ENCODE measurements around the gene NELL2.

Gene NELL2

DNA sequence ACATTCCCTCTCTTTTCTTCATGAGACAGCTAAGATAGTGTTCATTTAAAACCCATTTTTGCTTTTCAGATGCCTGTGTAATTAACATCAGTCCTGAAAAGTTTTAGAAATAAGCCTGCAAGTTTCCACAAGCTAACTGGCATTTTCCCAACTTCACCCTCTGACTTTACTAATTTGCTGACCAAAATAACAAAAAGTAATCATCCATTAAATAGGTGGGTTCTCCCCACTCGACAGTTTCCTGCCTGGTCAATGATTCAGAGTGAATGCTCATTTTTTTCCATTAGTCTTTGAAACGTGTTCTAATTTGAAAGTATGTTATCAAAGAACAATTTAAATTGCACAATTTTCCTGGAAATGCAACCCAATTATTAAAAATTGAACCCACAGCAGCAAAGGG is 23.6 kb downstream of the NELL2 start:
- Histone ChIP-seq H3K27ac (replicated peaks) (no peak overlapping the region), H3K4me3 (replicated peaks; ENCODE audit: insufficient read depth, low read length) (no peak overlapping the region), H3K27me3 (ENCODE audit: insufficient read depth, poor library complexity, severe bottlenecking) (peaks cover 2% of the 10 kb centered on the region)
- TF ChIP-seq SPI1 (IDR thresholded peaks at IDR 0.05; ENCODE audit: borderline replicate concordance, low read depth) (no peak), POLR2AphosphoS5 (IDR thresholded peaks at IDR 0.05; ENCODE audit: low read depth) (no peak), GABPA (IDR thresholded peaks at IDR 0.05; ENCODE audit: low read depth) (no peak)
- TF ChIP-seq, protein P1, sequence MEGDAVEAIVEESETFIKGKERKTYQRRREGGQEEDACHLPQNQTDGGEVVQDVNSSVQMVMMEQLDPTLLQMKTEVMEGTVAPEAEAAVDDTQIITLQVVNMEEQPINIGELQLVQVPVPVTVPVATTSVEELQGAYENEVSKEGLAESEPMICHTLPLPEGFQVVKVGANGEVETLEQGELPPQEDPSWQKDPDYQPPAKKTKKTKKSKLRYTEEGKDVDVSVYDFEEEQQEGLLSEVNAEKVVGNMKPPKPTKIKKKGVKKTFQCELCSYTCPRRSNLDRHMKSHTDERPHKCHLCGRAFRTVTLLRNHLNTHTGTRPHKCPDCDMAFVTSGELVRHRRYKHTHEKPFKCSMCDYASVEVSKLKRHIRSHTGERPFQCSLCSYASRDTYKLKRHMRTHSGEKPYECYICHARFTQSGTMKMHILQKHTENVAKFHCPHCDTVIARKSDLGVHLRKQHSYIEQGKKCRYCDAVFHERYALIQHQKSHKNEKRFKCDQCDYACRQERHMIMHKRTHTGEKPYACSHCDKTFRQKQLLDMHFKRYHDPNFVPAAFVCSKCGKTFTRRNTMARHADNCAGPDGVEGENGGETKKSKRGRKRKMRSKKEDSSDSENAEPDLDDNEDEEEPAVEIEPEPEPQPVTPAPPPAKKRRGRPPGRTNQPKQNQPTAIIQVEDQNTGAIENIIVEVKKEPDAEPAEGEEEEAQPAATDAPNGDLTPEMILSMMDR (IDR thresholded peaks at IDR 0.05; ENCODE audit: insufficient read depth, low read length): no peak
- TF ChIP-seq, protein P2, sequence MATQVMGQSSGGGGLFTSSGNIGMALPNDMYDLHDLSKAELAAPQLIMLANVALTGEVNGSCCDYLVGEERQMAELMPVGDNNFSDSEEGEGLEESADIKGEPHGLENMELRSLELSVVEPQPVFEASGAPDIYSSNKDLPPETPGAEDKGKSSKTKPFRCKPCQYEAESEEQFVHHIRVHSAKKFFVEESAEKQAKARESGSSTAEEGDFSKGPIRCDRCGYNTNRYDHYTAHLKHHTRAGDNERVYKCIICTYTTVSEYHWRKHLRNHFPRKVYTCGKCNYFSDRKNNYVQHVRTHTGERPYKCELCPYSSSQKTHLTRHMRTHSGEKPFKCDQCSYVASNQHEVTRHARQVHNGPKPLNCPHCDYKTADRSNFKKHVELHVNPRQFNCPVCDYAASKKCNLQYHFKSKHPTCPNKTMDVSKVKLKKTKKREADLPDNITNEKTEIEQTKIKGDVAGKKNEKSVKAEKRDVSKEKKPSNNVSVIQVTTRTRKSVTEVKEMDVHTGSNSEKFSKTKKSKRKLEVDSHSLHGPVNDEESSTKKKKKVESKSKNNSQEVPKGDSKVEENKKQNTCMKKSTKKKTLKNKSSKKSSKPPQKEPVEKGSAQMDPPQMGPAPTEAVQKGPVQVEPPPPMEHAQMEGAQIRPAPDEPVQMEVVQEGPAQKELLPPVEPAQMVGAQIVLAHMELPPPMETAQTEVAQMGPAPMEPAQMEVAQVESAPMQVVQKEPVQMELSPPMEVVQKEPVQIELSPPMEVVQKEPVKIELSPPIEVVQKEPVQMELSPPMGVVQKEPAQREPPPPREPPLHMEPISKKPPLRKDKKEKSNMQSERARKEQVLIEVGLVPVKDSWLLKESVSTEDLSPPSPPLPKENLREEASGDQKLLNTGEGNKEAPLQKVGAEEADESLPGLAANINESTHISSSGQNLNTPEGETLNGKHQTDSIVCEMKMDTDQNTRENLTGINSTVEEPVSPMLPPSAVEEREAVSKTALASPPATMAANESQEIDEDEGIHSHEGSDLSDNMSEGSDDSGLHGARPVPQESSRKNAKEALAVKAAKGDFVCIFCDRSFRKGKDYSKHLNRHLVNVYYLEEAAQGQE (IDR thresholded peaks at IDR 0.05; ENCODE audit: insufficient replicate concordance, low read depth): no peak
- DNase-seq (ENCODE audit: low read depth in 1 of 2, low spot score in 1 of 2): no peak

DNA sequence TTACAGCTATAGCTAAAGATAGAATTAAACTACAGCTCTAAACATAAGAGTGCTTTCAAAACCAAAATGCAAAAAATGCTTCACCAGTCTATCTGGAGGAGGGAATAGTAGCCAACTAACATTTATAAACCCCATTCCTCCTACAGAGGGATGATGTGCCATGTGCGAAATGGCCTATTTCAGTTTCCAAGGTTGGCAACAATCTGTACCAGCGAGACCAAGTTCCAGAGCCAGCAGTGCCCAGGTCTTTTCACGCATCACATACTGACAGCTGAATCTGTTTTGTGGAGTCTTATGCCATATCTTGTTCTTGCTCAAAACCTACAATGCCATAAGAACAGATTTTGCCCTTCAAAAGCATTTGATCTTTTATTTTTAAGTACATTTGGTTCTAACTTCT is 24.5 kb downstream of the NELL2 start:
- DNase-seq (ENCODE audit: low read depth in 1 of 2, low spot score in 1 of 2): no peak
- H3K27ac ChIP-seq (replicated peaks): no peak overlapping the region
- H3K27me3 ChIP-seq (ENCODE audit: insufficient read depth, poor library complexity, severe bottlenecking): peaks cover 2% of the 10 kb centered on the region
- no peak overlapping the region for H3K4me3 ChIP-seq (replicated peaks; ENCODE audit: insufficient read depth, low read length)
- TF ChIP-seq, protein P2 (IDR thresholded peaks at IDR 0.05; ENCODE audit: insufficient replicate concordance, low read depth): no peak
- TF ChIP-seq POLR2AphosphoS5 (IDR thresholded peaks at IDR 0.05; ENCODE audit: low read depth) (no peak), GABPA (IDR thresholded peaks at IDR 0.05; ENCODE audit: low read depth) (no peak), SPI1 (IDR thresholded peaks at IDR 0.05; ENCODE audit: borderline replicate concordance, low read depth) (no peak)
- TF ChIP-seq, protein P1 (IDR thresholded peaks at IDR 0.05; ENCODE audit: insufficient read depth, low read length): no peak

DNA sequence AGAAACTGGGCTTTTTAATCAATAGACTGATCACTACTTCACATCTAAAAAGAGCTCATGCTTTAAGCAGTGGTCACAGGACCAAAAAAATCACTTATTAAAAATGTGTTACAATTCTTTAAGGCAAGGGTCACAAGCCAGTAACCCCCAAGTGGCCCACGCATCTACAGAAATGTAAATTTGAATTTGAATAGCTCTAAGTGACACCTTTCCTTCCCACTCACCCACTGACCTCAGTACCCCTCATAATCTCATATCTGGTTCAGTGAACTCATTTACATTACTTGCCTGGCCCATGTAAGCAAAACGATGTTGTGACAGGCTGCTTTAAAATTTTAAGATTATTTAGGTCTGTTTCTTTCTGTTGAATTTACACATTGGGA is 27.4 kb downstream of the NELL2 start:
- Histone ChIP-seq H3K27ac (replicated peaks) (no peak overlapping the region), H3K4me3 (replicated peaks; ENCODE audit: insufficient read depth, low read length) (no peak overlapping the region), H3K27me3 (ENCODE audit: insufficient read depth, poor library complexity, severe bottlenecking) (peaks cover 2% of the 10 kb centered on the region)
- DNase-seq (ENCODE audit: low read depth in 1 of 2, low spot score in 1 of 2): no peak
- no peak for TF ChIP-seq GABPA (IDR thresholded peaks at IDR 0.05; ENCODE audit: low read depth)
- TF ChIP-seq, protein P1 (IDR thresholded peaks at IDR 0.05; ENCODE audit: insufficient read depth, low read length): no peak
- TF ChIP-seq SPI1 (IDR thresholded peaks at IDR 0.05; ENCODE audit: borderline replicate concordance, low read depth): no peak
- TF ChIP-seq, protein P2 (IDR thresholded peaks at IDR 0.05; ENCODE audit: insufficient replicate concordance, low read depth): no peak
- no peak for TF ChIP-seq POLR2AphosphoS5 (IDR thresholded peaks at IDR 0.05; ENCODE audit: low read depth)
